ENCODE data around the gene SIPA1L3. TPM values are rescaled to one million over a fixed set of nuclear protein-coding genes. Genes with fewer than 3 reads are reported as not detected.

Gene SIPA1L3
- total RNA-seq, 1 donor from 2014 or later, result 29.6 TPM

DNA sequence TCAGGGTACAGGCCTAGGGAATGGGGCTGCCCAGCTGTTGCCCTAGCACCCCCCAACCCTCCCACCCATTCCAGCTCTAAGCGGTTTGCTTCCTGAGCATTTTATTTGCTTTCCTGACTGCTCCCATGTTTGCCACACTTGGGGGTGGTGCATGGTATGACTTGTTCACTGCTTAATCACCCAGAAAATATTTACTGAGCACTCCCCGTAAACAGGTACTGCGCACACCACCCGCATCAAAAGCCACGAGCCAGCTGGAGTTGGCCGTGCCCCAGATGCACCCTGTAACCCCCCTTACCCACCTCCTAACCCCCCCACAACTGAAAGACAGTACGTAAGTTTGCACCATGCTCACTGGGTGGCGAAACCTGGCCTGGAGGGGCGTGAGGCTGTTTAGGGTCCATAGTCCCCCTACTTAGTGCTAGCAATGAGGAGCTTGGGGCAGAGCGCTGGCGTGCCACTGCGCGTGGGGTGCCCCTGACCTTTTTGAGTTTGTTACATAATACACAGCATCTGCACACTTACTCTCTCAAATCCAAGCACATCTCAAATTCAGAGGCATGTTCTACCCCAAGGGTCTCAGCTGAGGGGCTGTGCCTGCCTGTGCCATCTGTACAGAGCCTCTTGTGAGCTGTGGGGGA, 287.2 kb downstream of the SIPA1L3 start:
- peaks cover 13% of the 10 kb centered on the region for H3K27me3 Mint-ChIP-seq (ENCODE audit: unreplicated experiment)
- peaks cover 20% of the 10 kb centered on the region for H3K36me3 Mint-ChIP-seq (ENCODE audit: low read depth, unreplicated experiment)
- no peak for TF ChIP-seq CTCF (IDR thresholded peaks at IDR 0.05; ENCODE audit: unreplicated experiment)
- no peak for DNase-seq (ENCODE audit: low spot score)
- H3K4me3 Mint-ChIP-seq (ENCODE audit: unreplicated experiment), result no peak overlapping the region
- no peak overlapping the region for H3K27ac Mint-ChIP-seq (ENCODE audit: unreplicated experiment)
- no peaks in the 10 kb centered on the region for H3K9me3 Mint-ChIP-seq (ENCODE audit: unreplicated experiment)
- peaks cover 8% of the 10 kb centered on the region for H3K4me1 Mint-ChIP-seq (ENCODE audit: unreplicated experiment)

GRCh38 chr19:38195237-38195636, 288.2 kb downstream of the SIPA1L3 start:
- Mint-ChIP-seq H3K4me1 (ENCODE audit: unreplicated experiment) (peaks cover 6% of the 10 kb centered on the region), H3K9me3 (ENCODE audit: unreplicated experiment) (no peaks in the 10 kb centered on the region), H3K36me3 (ENCODE audit: low read depth, unreplicated experiment) (peaks cover 20% of the 10 kb centered on the region), H3K27ac (ENCODE audit: unreplicated experiment) (no peak overlapping the region), H3K27me3 (ENCODE audit: unreplicated experiment) (peaks cover 13% of the 10 kb centered on the region), H3K4me3 (ENCODE audit: unreplicated experiment) (peak overlapping the region; percentile 84)
- no peak for DNase-seq (ENCODE audit: low spot score)
- no peak for TF ChIP-seq CTCF (IDR thresholded peaks at IDR 0.05; ENCODE audit: unreplicated experiment)

DNA sequence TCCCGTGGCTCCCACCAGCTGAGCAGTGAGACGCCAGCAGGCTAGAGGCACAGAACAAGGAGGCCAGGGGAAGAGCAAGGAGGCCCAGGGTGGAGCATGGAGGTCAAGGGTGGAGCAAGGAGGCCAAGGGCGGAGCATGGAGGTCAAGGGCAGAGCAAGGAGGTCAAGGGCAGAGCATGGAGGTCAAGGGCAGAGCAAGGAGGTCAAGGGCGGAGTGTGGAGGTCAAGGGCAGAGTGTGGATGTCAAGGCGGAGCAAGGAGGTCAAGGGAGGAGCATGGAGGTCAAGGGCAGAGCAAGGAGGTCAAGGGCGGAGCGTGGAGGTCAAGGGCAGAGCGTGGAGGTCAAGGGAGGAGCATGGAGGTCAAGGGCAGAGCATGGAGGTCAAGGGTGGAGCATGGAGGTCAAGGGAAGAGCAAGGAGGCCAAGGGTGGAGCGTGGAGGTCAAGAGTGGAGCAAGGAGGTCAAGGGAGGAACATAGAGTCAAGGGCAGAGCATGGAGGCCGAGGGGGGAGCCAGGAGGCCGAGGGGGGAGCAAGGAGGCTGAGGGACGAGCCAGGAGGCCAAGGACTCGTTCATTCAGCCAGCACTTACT, 289.3 kb downstream of the SIPA1L3 start:
- no peak for TF ChIP-seq CTCF (IDR thresholded peaks at IDR 0.05; ENCODE audit: unreplicated experiment)
- Mint-ChIP-seq H3K4me1 (ENCODE audit: unreplicated experiment) (no peaks in the 10 kb centered on the region), H3K27me3 (ENCODE audit: unreplicated experiment) (peaks cover 10% of the 10 kb centered on the region), H3K36me3 (ENCODE audit: low read depth, unreplicated experiment) (peaks cover 23% of the 10 kb centered on the region), H3K27ac (ENCODE audit: unreplicated experiment) (no peak overlapping the region), H3K4me3 (ENCODE audit: unreplicated experiment) (peak overlapping the region; percentile 73), H3K9me3 (ENCODE audit: unreplicated experiment) (no peaks in the 10 kb centered on the region)
- no peak for DNase-seq (ENCODE audit: low spot score)

DNA sequence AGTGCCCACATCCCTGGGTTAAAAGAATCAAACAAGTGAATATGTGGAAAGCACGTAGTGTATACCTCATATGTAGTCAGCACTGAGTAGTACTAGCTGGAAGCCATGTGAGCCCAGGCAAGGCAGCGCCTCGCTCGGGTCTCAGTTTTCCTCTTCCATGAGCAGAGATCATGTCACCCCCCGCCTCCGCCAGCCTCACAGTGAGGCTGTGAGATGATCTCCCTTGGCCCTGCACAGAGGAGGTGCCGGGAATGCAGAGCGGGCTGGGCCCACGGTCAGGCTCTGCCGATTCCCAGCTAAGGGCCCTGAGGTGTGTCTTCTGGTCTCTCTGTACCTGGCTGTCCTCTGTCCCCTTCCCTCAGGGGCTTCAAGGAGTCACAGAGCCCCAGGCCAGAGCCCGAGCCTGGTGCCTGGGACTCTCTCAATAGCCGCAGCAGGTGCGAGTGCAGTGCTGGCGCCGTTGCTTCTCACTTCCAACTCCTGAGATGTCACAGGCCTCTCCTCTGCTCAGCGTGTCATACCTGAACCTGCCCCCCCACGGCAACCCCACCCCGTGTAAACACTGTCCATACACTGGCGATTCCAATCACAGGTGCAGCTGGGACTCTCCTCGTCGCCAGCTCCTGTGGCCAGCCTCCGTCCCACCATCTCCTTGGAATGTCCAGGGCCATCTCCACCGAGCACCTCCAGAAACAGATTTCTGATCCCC, 290.1 kb downstream of the SIPA1L3 start:
- DNase-seq (ENCODE audit: low spot score), result no peak
- TF ChIP-seq CTCF (IDR thresholded peaks at IDR 0.05; ENCODE audit: unreplicated experiment), result no peak
- peaks cover 25% of the 10 kb centered on the region for H3K36me3 Mint-ChIP-seq (ENCODE audit: low read depth, unreplicated experiment)
- H3K4me3 Mint-ChIP-seq (ENCODE audit: unreplicated experiment), result no peak overlapping the region
- H3K9me3 Mint-ChIP-seq (ENCODE audit: unreplicated experiment), result no peaks in the 10 kb centered on the region
- H3K27ac Mint-ChIP-seq (ENCODE audit: unreplicated experiment), result no peak overlapping the region
- H3K27me3 Mint-ChIP-seq (ENCODE audit: unreplicated experiment), result peaks cover 12% of the 10 kb centered on the region
- no peaks in the 10 kb centered on the region for H3K4me1 Mint-ChIP-seq (ENCODE audit: unreplicated experiment)

All from endothelial cell (in vitro differentiated cells).